AG09309 (cell line): ENCODE data around the gene PXK.
A peak's percentile ranks its signal among the peaks of the same experiment; 100 is the strongest.

Experiments
- DNase-seq: peaks from one replicate; pipeline ENCODE4 v3.0.0-alpha.2; 2010; ENCODE audit warnings: low read depth
- H3K4me3 ChIP-seq: 2 replicates; pipeline ENCODE4 v1.5.1; 2011; ENCODE audit warnings: mild to moderate bottlenecking, low read depth, low read length, moderate library complexity; ENCODE audit not compliant: control insufficient read depth
- TF ChIP-seq, protein P1 (sequence below): IDR thresholded peaks from 2 replicates; pipeline ENCODE4 v1.5.1; 2011; ENCODE audit warnings: mild to moderate bottlenecking, low read depth, low read length, inconsistent platforms; ENCODE audit not compliant: insufficient read depth, control insufficient read depth; ENCODE audit errors: missing control alignments

PXK gene

DNA sequence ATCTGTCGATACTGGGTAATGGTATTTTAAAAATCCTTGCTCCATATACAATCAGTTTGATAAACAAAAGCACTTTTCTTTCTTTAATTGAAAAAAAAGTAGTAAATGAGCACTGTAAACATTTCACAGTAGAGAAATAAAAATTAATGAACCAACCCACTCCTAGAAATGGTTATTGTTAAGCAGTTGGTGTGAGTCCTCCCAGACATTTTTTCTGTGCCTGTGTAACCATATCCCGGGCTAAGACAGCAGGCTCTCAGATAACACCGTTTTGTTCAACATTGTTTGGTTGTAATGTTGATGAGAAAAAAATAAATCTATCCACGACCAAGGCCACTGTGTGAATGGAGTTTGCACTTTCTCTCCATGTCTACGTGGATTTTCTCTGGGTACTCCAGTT is 42.6 kb downstream of the PXK start:
- TF ChIP-seq, protein P1, sequence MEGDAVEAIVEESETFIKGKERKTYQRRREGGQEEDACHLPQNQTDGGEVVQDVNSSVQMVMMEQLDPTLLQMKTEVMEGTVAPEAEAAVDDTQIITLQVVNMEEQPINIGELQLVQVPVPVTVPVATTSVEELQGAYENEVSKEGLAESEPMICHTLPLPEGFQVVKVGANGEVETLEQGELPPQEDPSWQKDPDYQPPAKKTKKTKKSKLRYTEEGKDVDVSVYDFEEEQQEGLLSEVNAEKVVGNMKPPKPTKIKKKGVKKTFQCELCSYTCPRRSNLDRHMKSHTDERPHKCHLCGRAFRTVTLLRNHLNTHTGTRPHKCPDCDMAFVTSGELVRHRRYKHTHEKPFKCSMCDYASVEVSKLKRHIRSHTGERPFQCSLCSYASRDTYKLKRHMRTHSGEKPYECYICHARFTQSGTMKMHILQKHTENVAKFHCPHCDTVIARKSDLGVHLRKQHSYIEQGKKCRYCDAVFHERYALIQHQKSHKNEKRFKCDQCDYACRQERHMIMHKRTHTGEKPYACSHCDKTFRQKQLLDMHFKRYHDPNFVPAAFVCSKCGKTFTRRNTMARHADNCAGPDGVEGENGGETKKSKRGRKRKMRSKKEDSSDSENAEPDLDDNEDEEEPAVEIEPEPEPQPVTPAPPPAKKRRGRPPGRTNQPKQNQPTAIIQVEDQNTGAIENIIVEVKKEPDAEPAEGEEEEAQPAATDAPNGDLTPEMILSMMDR = no peak
- H3K4me3 ChIP-seq = no peak overlapping the region
- no peak for DNase-seq

DNA sequence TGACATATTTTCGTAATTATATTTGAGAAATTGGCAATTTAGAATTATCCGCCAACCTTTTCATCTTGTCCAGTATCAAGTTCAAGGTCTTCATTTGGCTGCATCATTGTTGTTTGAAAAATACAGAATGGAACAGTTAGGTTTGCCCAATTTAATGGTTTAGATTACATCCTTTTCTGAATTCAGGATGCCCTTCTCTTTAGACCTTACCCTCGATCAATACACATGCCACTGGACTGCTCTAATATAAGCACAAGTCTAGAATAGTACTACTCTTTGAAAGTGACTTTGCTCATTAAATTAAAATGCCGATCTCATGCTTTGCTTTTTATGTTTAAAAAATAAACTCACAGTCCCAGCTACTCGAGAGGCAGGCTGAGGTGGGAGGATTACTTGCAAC is 44.5 kb downstream of the PXK start:
- no peak overlapping the region for H3K4me3 ChIP-seq
- DNase-seq = no peak
- TF ChIP-seq, protein P1 = no peak

DNA sequence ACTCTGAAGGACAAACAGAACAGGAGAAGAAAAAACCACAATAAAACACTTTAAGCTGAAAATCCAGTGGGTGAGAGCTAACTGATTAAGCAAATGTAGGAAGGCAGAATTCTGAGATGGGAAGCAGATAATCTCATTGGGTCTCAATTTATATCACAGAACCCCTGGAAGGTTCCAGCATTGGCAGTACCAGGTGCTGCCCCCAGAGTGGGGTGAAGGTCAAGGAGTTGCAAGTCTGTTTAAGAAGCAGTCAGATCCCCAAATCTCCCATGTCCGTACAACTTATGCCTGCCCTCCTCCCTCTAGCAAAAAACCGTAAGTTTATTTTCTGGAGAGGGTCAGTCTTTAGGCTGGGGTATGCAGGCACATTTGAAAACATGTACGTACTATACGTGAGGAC is 45.1 kb downstream of the PXK start:
- TF ChIP-seq, protein P1 = no peak
- no peak for DNase-seq
- H3K4me3 ChIP-seq = no peak overlapping the region

DNA sequence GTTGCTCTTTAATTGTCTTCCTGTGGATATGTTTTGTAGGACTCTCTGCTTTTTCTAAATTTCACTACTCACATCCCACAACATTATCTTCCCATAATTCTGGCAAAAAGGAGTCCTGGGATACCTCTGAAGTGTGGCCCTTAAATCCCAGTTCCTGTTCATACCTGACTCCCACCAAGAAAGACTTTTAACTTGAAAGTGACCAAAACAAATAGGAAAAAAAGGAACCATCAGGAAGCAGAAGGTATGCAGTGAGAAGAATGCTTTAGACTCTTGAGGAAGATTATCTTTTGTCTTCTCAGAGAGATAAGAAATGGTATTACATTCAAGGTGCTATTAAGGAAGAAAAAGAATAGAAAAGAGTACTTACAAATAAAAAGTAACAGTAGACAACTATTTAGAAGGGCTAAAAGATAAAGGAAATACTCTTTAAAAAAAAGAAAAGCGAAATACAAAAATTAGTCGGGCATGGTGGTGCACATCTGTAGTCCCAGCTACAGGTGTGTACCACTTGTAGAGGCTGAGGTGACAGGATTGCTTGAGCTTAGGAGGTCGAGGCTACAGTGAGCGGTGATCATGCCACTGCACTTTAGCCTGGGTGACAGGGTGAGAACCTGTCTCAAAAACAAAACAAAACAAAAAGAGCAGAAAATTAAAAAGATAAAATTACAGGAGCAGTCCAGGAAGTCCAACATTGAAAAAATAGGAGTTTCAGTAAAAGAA is 46.8 kb downstream of the PXK start:
- no peak for DNase-seq
- no peak overlapping the region for H3K4me3 ChIP-seq
- TF ChIP-seq, protein P1 = no peak

DNA sequence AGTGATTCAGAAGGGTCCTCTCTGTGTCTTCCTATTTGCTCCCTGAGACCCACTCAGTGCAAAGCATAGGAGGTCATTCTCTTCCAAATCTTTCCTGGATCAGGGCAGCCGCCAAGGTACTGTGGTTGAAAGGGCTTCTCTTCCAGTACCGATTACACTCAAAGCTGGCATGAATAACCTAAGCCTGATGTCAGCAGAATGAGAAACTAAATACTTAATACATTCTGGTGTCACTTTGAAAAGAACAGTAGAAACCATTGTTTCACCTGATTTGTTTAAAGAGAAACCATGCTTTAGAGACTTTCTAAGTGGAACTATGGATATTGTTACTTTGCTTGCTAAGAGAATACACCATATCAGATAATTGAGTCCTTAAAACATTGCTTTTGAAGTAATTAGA is 50.8 kb downstream of the PXK start:
- TF ChIP-seq, protein P1 = no peak
- DNase-seq = no peak
- H3K4me3 ChIP-seq = no peak overlapping the region

DNA sequence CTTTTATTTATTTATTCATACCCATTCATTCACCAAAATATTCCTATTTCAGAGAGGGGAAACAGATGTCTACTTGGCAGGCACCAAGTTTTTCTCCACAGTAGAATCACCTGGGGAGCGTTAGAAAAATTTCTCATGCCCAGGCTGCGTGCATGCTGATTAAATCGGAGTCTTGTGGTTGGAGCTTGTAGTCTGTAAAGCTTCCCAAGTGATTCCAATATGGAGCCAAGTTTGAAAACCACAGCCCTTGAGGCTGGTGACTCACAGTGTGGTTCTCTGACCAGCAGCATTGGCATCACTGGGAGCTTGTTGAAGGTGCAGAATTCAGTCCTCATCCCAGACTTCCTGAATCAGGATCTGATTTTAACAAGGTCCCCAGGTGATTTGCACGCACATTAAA is 51.2 kb downstream of the PXK start:
- TF ChIP-seq, protein P1 = no peak
- no peak overlapping the region for H3K4me3 ChIP-seq
- DNase-seq = peak; percentile 99

DNA sequence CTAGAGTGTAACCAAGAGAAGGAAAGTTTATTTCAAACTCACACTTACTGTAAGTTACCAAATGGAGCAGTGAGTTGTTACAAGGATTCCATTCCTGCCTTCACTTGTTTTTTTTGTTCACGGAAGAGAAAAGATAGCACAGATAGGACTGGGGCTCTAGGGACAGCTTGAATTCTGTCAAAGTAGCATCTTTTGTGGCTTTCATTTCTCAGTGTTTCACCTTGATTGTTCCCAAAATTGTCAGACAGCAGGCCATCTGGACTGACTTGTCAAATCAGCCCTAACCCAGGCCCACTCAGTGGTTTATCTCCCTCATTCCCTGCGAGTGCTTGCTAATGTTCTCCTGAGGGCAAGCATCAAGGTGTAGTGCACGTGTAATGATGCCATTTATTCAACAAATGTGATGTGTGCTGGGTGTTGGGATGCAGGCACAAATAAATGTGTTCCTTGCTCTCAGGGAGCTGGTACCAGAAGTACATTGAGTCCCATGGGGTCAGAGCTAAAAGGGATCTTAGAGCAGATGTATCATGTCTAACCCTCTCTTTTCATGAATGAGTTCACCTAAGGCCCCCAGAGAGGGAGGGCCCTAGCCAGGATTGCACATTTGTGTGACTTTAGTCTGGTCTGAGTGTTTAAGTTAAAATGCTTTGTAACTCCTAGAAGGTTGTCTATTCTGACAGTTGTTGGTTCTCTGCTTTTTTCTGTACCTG is 51.8 kb downstream of the PXK start:
- no peak for DNase-seq
- TF ChIP-seq, protein P1 = no peak
- H3K4me3 ChIP-seq = no peak overlapping the region
